Endothelial cell of umbilical vein (primary cell): ENCODE data around the gene FABP6. TPM values are rescaled to one million over a fixed set of nuclear protein-coding genes. Genes with fewer than 3 reads are reported as not detected.

Source experiments
- BruUV-seq: library from RNA; stranded (reverse); fragments of 400-500 nt; replicated peaks from 2 replicates; lab custom pipeline; 2021; lab: Mats Ljungman, UMichigan
- CTCF ChIA-PET: fragments of 300-600, 350-600 bp; sonication (Branson Sonifier 250); formaldehyde crosslinking; loops from one replicate; lab custom pipeline; 2021; ENCODE audit warnings: antibody characterized with exemption, inconsistent platforms; lab: Charles Lee
- POLR2A ChIA-PET: fragments of 300-600, 350-600 bp; sonication (Branson Sonifier 250); formaldehyde crosslinking; loops from one replicate; lab custom pipeline; 2021; ENCODE audit warnings: antibody characterized with exemption, inconsistent platforms; lab: Charles Lee
- DNase-seq: peaks from one replicate; pipeline ENCODE4 v3.0.0-alpha.2; 2011; ENCODE audit warnings: low read depth, low spot score
- FAIRE-seq: peaks from 2 replicates; lab custom pipeline; 2011; peaks lifted over from hg19 to GRCh38; lab: Jason Lieb, UNC
- H2AFZ ChIP-seq: 2 replicates; pipeline ENCODE4 v1.6.0; 2012; ENCODE audit warnings: low read depth, low read length, control low read depth, inconsistent platforms
- H3K27ac ChIP-seq: 2 replicates; pipeline ENCODE4 v1.5.1; 2011; ENCODE audit warnings: low read depth, mild to moderate bottlenecking, control low read depth, low read length, moderate library complexity; ENCODE audit not compliant: insufficient read depth
- H3K27me3 ChIP-seq, 2 experiments: 2 replicates each; pipeline versions ENCODE4 v1.6.0 to v1.6.1; 2011; ENCODE audit warnings: low read length in 2 of 2, mixed read lengths in 1 of 2; ENCODE audit not compliant: control insufficient read depth in 2 of 2, insufficient read depth in 2 of 2
- H3K36me3 ChIP-seq, 2 experiments: 2 replicates in 1 of 2; 3 replicates in 1 of 2; pipeline ENCODE4 v1.5.1; 2011; ENCODE audit warnings: low read length in 2 of 2, mild to moderate bottlenecking in 1 of 2, moderate library complexity in 1 of 2; ENCODE audit not compliant: control insufficient read depth in 2 of 2, insufficient read depth in 2 of 2; ENCODE audit errors: extremely low read depth in 1 of 2
- H3K4me1 ChIP-seq: 3 replicates; pipeline ENCODE4 v1.5.1; 2011; ENCODE audit warnings: mild to moderate bottlenecking, low read length; ENCODE audit not compliant: control insufficient read depth, insufficient read depth; ENCODE audit errors: extremely low read depth
- H3K4me2 ChIP-seq: 2 replicates; pipeline ENCODE4 v1.6.1; 2011; ENCODE audit warnings: low read length, control low read depth, mixed read lengths; ENCODE audit not compliant: insufficient read depth
- H3K4me3 ChIP-seq, 3 experiments: fragments of 200-600 bp in 1 of 3; sonication (generic), shearing (Covaris generic) in 1 of 3; replicated peaks in 1 of 3; 2 replicates each; pipeline ENCODE4 v1.5.1; 2011 to 2016; ENCODE audit warnings: control low read depth in 3 of 3, low read length in 3 of 3, mild to moderate bottlenecking in 2 of 3, inconsistent platforms in 1 of 3, low read depth in 1 of 3, moderate library complexity in 1 of 3; ENCODE audit not compliant: insufficient read depth in 1 of 3
- H3K79me2 ChIP-seq: 2 replicates; pipeline ENCODE4 v1.6.0; 2012; ENCODE audit warnings: low read length, inconsistent platforms; ENCODE audit not compliant: control insufficient read depth, insufficient read depth
- H3K9ac ChIP-seq: replicated peaks from 2 replicates; pipeline ENCODE3; 2011; ENCODE audit warnings: low read length, control low read depth; ENCODE audit not compliant: insufficient read depth; ENCODE audit errors: extremely low read depth
- H3K9me1 ChIP-seq: replicated peaks from 3 replicates; pipeline ENCODE4 v1.6.0; 2011; ENCODE audit warnings: mild to moderate bottlenecking, low read length; ENCODE audit not compliant: control insufficient read depth, insufficient read depth; ENCODE audit errors: extremely low read depth
- H3K9me3 ChIP-seq: replicated peaks from 2 replicates; pipeline ENCODE4 v1.5.1; 2012; ENCODE audit warnings: low read length, inconsistent platforms; ENCODE audit not compliant: control insufficient read depth, insufficient read depth
- H4K20me1 ChIP-seq: replicated peaks from 2 replicates; pipeline ENCODE3; 2011; ENCODE audit warnings: mild to moderate bottlenecking, low read length; ENCODE audit not compliant: control insufficient read depth, insufficient read depth; ENCODE audit errors: extremely low read depth
- FOS ChIP-seq: IDR thresholded peaks from 2 replicates; pipeline ENCODE4 v1.6.1; 2011; ENCODE audit warnings: mild to moderate bottlenecking, low read length, moderate library complexity, borderline replicate concordance; ENCODE audit not compliant: insufficient read depth
- GATA2 ChIP-seq: IDR thresholded peaks from 2 replicates; pipeline ENCODE4 v1.7.0; 2011; ENCODE audit warnings: low read depth, mild to moderate bottlenecking, moderate library complexity, mixed read lengths, low read length; ENCODE audit not compliant: insufficient read length, insufficient read depth
- MYC ChIP-seq: IDR thresholded peaks from one replicate; pipeline ENCODE4 v1.6.1; 2011; ENCODE audit warnings: mild to moderate bottlenecking, low read depth, low read length
- POLR2A ChIP-seq: IDR thresholded peaks from 2 replicates; pipeline ENCODE4 v1.6.1; 2012; ENCODE audit warnings: low read depth, mild to moderate bottlenecking, control low read depth, low read length
- POLR2AphosphoS5 ChIP-seq: IDR thresholded peaks from 2 replicates; pipeline ENCODE4 v1.6.1; 2012; ENCODE audit warnings: low read depth, mild to moderate bottlenecking, control low read depth, low read length, moderate library complexity; ENCODE audit not compliant: insufficient read depth
- dilution Hi-C: fragments of 300-500 bp; cut with MboI; formaldehyde crosslinking; loops from one replicate; pipeline ENCODE4 v1.15.0; 2019; ENCODE audit warnings: low sequenced_read_pairs; ENCODE audit not compliant: extremely low pct_ligation_motif_present
- intact Hi-C: fragments of 100-400 bp; cut with micrococcal nuclease; formaldehyde crosslinking; loops from one replicate; pipeline ENCODE4 v1.10.0; 2022
- polyA plus RNA-seq, 4 experiments: library from polyadenylated mRNA; depleted of rRNA in 3 of 4; stranded (reverse) in 3 of 4; unstranded in 1 of 4; fragments of >200 nt; gene quantifications; 2 replicates each; pipeline versions ENCODE4 v1.2.1 to v1.2.3, GENCODE V29; 2011 to 2012; ENCODE audit warnings: missing spikeins in 1 of 4
- total RNA-seq: library from RNA; stranded (reverse); gene quantifications from 2 replicates; pipeline ENCODE4 v1.2.3, GENCODE V29; 2021
- TF ChIP-seq, protein P1 (sequence below): IDR thresholded peaks from 2 replicates; pipeline ENCODE4 v1.6.1; 2011; ENCODE audit not compliant: insufficient read depth, insufficient read length
- TF ChIP-seq, protein P2 (sequence below), 2 donors: IDR thresholded peaks; 1 replicate in 1 of 2; 2 replicates in 1 of 2; pipeline ENCODE4 v1.5.1; 2011; ENCODE audit warnings: low read length in 2 of 2, mild to moderate bottlenecking in 2 of 2, moderate library complexity in 2 of 2, control low read depth in 1 of 2, inconsistent platforms in 1 of 2, low read depth in 1 of 2; ENCODE audit not compliant: insufficient read depth in 1 of 2; ENCODE audit errors: extremely low read depth in 1 of 2

The FABP6 gene
- total and polyA plus RNA-seq, 2 donors (not counting 3 experiments of a cell fraction or from before 2014, with no cell fraction given), result not detected

- H3K9me1 ChIP-seq, result no peaks in the 10 kb centered on the region
- intact Hi-C loops (no loop called here), dilution Hi-C loops (no loop called here)
- no peak overlapping the region for H3K9ac ChIP-seq
- TF ChIP-seq FOS, result no peak
- TF ChIP-seq GATA2, result no peak
- no peak for TF ChIP-seq POLR2AphosphoS5
- TF ChIP-seq, protein P1, sequence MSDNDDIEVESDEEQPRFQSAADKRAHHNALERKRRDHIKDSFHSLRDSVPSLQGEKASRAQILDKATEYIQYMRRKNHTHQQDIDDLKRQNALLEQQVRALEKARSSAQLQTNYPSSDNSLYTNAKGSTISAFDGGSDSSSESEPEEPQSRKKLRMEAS, result no peak
- TF ChIP-seq POLR2A, result no peak
- TF ChIP-seq MYC, result no peak
- TF ChIP-seq, protein P2, sequence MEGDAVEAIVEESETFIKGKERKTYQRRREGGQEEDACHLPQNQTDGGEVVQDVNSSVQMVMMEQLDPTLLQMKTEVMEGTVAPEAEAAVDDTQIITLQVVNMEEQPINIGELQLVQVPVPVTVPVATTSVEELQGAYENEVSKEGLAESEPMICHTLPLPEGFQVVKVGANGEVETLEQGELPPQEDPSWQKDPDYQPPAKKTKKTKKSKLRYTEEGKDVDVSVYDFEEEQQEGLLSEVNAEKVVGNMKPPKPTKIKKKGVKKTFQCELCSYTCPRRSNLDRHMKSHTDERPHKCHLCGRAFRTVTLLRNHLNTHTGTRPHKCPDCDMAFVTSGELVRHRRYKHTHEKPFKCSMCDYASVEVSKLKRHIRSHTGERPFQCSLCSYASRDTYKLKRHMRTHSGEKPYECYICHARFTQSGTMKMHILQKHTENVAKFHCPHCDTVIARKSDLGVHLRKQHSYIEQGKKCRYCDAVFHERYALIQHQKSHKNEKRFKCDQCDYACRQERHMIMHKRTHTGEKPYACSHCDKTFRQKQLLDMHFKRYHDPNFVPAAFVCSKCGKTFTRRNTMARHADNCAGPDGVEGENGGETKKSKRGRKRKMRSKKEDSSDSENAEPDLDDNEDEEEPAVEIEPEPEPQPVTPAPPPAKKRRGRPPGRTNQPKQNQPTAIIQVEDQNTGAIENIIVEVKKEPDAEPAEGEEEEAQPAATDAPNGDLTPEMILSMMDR (IDR thresholded peaks at IDR 0.05; ENCODE audit: extremely low read depth in 1 of 2, insufficient read depth in 1 of 2, low read depth in 1 of 2, low read length in 2 of 2), result no peak
- H3K36me3 ChIP-seq, result peaks cover 0 to 30% of the 10 kb centered on the region in 2 experiments
- no peak overlapping the region for H3K4me2 ChIP-seq
- no peaks in the 10 kb centered on the region for H3K79me2 ChIP-seq
- no peaks in the 10 kb centered on the region for H4K20me1 ChIP-seq
- H3K27me3 ChIP-seq, result no peaks in the 10 kb centered on the region
- H3K9me3 ChIP-seq, result no peaks in the 10 kb centered on the region
- ChIA-PET CTCF (interaction anchor here (1.2 to 1.5 kb wide), 3 partner anchors 9 to 229 kb away, joined by 3 to 9 read pairs (median 3); no protein-coding TSS in a partner anchor), POLR2A (no interaction called here)
- BruUV-seq, result no TSS peak
- no peak overlapping the region for H3K4me3 ChIP-seq
- H3K27ac ChIP-seq, result no peak overlapping the region
- no peak for FAIRE-seq
- no peaks in the 10 kb centered on the region for H3K4me1 ChIP-seq
- no peak for DNase-seq
- H2AFZ ChIP-seq, result no peak overlapping the region
Measured at GRCh38 chr5:160251406-160252155, 22.3 kb downstream of the FABP6 start.
